ENCODE measurements around the gene ICA1. TPM values are rescaled to one million over a fixed set of nuclear protein-coding genes. Genes with fewer than 3 reads are reported as not detected.

ICA1 gene
- total and polyA plus RNA-seq, 2 donors (not counting 3 experiments of a cell fraction or from before 2014, with no cell fraction given) = 19.0 to 47.1 TPM

- Histone ChIP-seq H3K36me3 (ENCODE audit: control insufficient read depth in 2 of 2, extremely low read depth in 1 of 2, insufficient read depth in 2 of 2, low read length in 2 of 2) (no peaks in the 10 kb centered on the region), H2AFZ (ENCODE audit: low read depth, low read length) (no peak overlapping the region), H3K27me3 (ENCODE audit: control insufficient read depth in 2 of 2, insufficient read depth in 2 of 2, low read length in 2 of 2) (no peaks in the 10 kb centered on the region), H3K4me2 (ENCODE audit: insufficient read depth, low read length) (no peak overlapping the region), H3K4me3 (replicated peaks in 1 of 3; ENCODE audit: insufficient read depth in 1 of 3, low read depth in 1 of 3, low read length in 3 of 3) (no peak overlapping the region), H3K9me1 (replicated peaks; ENCODE audit: control insufficient read depth, extremely low read depth, insufficient read depth, low read length) (no peaks in the 10 kb centered on the region), H4K20me1 (replicated peaks; ENCODE audit: control insufficient read depth, extremely low read depth, insufficient read depth, low read length) (no peaks in the 10 kb centered on the region), H3K4me1 (ENCODE audit: control insufficient read depth, extremely low read depth, insufficient read depth, low read length) (no peaks in the 10 kb centered on the region), H3K79me2 (ENCODE audit: control insufficient read depth, insufficient read depth, low read length) (no peaks in the 10 kb centered on the region), H3K27ac (ENCODE audit: insufficient read depth, low read depth, low read length) (no peak overlapping the region), H3K9ac (replicated peaks; ENCODE audit: extremely low read depth, insufficient read depth, low read length) (no peak overlapping the region), H3K9me3 (replicated peaks; ENCODE audit: control insufficient read depth, insufficient read depth, low read length) (no peaks in the 10 kb centered on the region)
- FAIRE-seq (no peak), DNase-seq (ENCODE audit: low read depth, low spot score) (no peak)
- no peak for TF ChIP-seq CTCF (IDR thresholded peaks at IDR 0.05; ENCODE audit: extremely low read depth in 1 of 2, insufficient read depth in 1 of 2, low read depth in 1 of 2, low read length in 2 of 2)
- no peak for TF ChIP-seq FOS (IDR thresholded peaks at IDR 0.05; ENCODE audit: borderline replicate concordance, insufficient read depth, low read length)
- no peak for TF ChIP-seq MAX (IDR thresholded peaks at IDR 0.05; ENCODE audit: insufficient read depth, insufficient read length)
- no peak for TF ChIP-seq JUN (IDR thresholded peaks at IDR 0.05; ENCODE audit: borderline replicate concordance, insufficient read depth, insufficient read length, low read depth)
- TF ChIP-seq EZH2 (IDR thresholded peaks at IDR 0.05; ENCODE audit: borderline replicate concordance, low read depth, low read length, severe bottlenecking) = no peak
- no peak for TF ChIP-seq GATA2 (IDR thresholded peaks at IDR 0.05; ENCODE audit: insufficient read depth, insufficient read length, low read depth, low read length)
- TF ChIP-seq POLR2A (IDR thresholded peaks at IDR 0.05; ENCODE audit: low read depth, low read length) = no peak
- no peak for TF ChIP-seq MYC (IDR thresholded peaks at IDR 0.05; ENCODE audit: low read depth, low read length)
- no peak for TF ChIP-seq POLR2AphosphoS5 (IDR thresholded peaks at IDR 0.05; ENCODE audit: insufficient read depth, low read depth, low read length)
- POLR2A ChIA-PET = no interaction called here
- intact Hi-C loops (cut with micrococcal nuclease) (no loop called here), dilution Hi-C loops (cut with MboI; ENCODE audit: extremely low pct_ligation_motif_present, low sequenced_read_pairs) (no loop called here)
- CTCF ChIA-PET = no interaction called here
- no TSS peak for BruUV-seq (replicated peaks)
These were observed 128.6 kb downstream of the ICA1 start for GRCh38 chr7:8133188-8133848.

All from endothelial cell of umbilical vein (primary cell).